Lung (tissue), 12 donors: ENCODE measurements around the gene RPS17. TPM values are rescaled to one million over a fixed set of nuclear protein-coding genes. Genes with fewer than 3 reads are reported as not detected.

Source experiments
- ATAC-seq: fragments of 200-7000 bp; cut with Tn5 transposase; one replicate; pipeline ENCODE4 v1.9.1; 2020; ENCODE audit warnings: moderate number of reproducible peaks; ENCODE audit not compliant: insufficient read depth, low FRiP score
- DNase-seq, 3 donors: peaks; one replicate each; pipeline ENCODE4 v3.0.0-alpha.2; 2013 to 2017
- H3K27ac ChIP-seq, 2 donors: one replicate each; pipeline ENCODE4 v1.5.1; 2013; ENCODE audit warnings: mild to moderate bottlenecking in 2 of 2, moderate library complexity in 2 of 2, control low read depth in 1 of 2, inconsistent platforms in 1 of 2, low read depth in 1 of 2, low read length in 1 of 2
- H3K27me3 ChIP-seq, 3 donors: one replicate each; pipeline ENCODE4 v1.5.1; 2013; ENCODE audit warnings: low read length in 2 of 3; ENCODE audit not compliant: control insufficient read depth in 3 of 3, insufficient read depth in 3 of 3
- H3K36me3 ChIP-seq, 4 donors: one replicate each; pipeline ENCODE4 v1.5.1; 2013; ENCODE audit warnings: low read length in 4 of 4, mild to moderate bottlenecking in 1 of 4, moderate library complexity in 1 of 4; ENCODE audit not compliant: control insufficient read depth in 4 of 4, insufficient read depth in 4 of 4
- H3K4me1 ChIP-seq, 5 donors: one replicate each; pipeline ENCODE4 v1.5.1; 2013; ENCODE audit warnings: low read length in 5 of 5, mild to moderate bottlenecking in 2 of 5, moderate library complexity in 1 of 5; ENCODE audit not compliant: control insufficient read depth in 5 of 5, insufficient read depth in 5 of 5
- H3K4me3 ChIP-seq: one replicate; pipeline ENCODE4 v1.5.1; 2013; ENCODE audit warnings: mild to moderate bottlenecking, control low read depth, moderate library complexity
- H3K9ac ChIP-seq, 2 donors: one replicate each; pipeline ENCODE4 v1.5.1; 2013; ENCODE audit warnings: low read length in 2 of 2, control low read depth in 1 of 2; ENCODE audit not compliant: insufficient read depth in 1 of 2
- H3K9me3 ChIP-seq, 4 donors: one replicate each; pipeline ENCODE4 v1.5.1; 2013; ENCODE audit warnings: low read length in 3 of 4, mild to moderate bottlenecking in 1 of 4, moderate library complexity in 1 of 4; ENCODE audit not compliant: control insufficient read depth in 4 of 4, insufficient read depth in 3 of 4
- WGBS, 2 donors: extraction: QIAGEN DNeasy Blood & Tissue Kit; methylation state at CpG; one replicate each; pipeline ENCODE4 v1.1.7; 2013; 5-methylcytosine and 5-hydroxymethylcytosine counted together
- polyA plus RNA-seq, 2 donors: library from polyadenylated mRNA; stranded (reverse); fragments of 200-250 nt; gene quantifications; one replicate each; pipeline ENCODE4 v1.2.1, GENCODE V29; 2013
- total RNA-seq, 2 donors: library from RNA; depleted of rRNA in 1 of 2; stranded (reverse); fragments of >200 nt in 1 of 2; gene quantifications; one replicate each; pipeline ENCODE4 v1.2.1, GENCODE V29; 2014 to 2021
- TF ChIP-seq, protein P1 (sequence below): IDR thresholded peaks from 2 replicates; pipeline ENCODE4 v1.5.1; 2012; ENCODE audit warnings: mild to moderate bottlenecking; ENCODE audit errors: control extremely low read depth, extremely low read depth
- donor health status: control.
- donor health status: control.
- donor health status: Bipolar disorder and iron deficiency.
- donor health status: healthy.
- donor health status: DM: yes; HTN: yes; CAD: no.

Gene RPS17
- total and polyA plus RNA-seq, 4 donors = 1,181 to 4,573 (median 2,417) TPM

DNA sequence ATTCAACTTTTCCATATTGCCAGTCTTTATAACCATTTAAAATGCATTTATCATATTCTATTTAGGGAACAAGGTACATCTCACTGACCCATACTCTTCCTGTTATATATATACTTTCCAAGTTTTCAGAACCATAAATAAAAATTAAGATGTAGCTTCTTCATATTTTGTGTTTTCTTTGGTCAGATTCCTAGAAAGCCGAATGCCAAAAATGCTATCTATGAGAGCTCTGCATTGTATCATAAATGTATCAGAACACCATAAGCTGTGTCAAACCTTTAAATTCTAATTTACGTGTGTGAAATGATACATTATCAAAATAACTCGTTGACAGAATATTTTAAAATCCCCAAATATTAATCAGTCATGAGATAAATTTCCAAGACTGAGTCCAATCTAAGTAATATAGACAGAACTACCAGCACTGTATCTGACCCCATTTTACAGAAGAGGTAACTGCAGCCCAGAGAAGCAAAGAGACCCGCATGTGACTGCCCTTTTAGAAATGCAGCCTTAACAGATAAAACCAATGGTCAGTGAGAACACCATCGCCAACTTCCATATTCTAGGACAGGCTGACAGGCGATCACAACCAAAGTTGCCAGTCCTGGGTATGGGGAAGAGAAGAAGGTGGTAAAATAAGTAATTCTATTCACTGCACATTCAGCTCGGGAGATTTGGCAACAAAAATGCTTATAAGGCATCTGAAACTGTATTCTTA is 16.2 kb upstream of the RPS17 start:
- DNase-seq = no peak
- ATAC-seq = no peak
- Histone ChIP-seq H3K4me3 (no peak overlapping the region), H3K4me1 (no peaks in the 10 kb centered on the region), H3K9me3 (no peaks in the 10 kb centered on the region), H3K36me3 (peaks cover 0 to 6% (median 2%) of the 10 kb centered on the region in 4 donors), H3K9ac (no peak overlapping the region), H3K27me3 (peaks cover 0 to 4% (median 0%) of the 10 kb centered on the region in 3 donors), H3K27ac (no peak overlapping the region)
- TF ChIP-seq, protein P1, sequence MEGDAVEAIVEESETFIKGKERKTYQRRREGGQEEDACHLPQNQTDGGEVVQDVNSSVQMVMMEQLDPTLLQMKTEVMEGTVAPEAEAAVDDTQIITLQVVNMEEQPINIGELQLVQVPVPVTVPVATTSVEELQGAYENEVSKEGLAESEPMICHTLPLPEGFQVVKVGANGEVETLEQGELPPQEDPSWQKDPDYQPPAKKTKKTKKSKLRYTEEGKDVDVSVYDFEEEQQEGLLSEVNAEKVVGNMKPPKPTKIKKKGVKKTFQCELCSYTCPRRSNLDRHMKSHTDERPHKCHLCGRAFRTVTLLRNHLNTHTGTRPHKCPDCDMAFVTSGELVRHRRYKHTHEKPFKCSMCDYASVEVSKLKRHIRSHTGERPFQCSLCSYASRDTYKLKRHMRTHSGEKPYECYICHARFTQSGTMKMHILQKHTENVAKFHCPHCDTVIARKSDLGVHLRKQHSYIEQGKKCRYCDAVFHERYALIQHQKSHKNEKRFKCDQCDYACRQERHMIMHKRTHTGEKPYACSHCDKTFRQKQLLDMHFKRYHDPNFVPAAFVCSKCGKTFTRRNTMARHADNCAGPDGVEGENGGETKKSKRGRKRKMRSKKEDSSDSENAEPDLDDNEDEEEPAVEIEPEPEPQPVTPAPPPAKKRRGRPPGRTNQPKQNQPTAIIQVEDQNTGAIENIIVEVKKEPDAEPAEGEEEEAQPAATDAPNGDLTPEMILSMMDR = no peak
- WGBS, 2 donors = 88 to 91% methylated on average over 7 of the region's 7 CpGs

DNA sequence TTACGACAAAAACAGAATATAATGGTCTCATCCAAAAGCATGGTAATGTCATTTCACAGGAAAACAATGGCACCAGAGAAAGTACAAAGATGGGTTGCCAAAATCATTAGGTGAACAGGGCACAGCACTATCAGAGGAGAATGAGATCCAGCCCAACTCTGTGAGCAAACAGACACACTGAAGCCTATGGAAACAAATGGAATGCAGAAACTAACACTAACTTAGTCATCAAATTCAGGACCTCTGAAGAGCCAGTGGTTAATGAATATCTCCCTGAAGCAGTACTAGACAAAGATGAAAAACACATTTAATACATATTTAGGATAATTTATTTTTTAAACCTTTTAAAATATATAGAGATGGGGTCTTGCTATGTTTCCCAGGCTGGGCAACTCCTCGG is 14.6 kb upstream of the RPS17 start:
- Histone ChIP-seq H3K9me3 (no peaks in the 10 kb centered on the region), H3K36me3 (peaks cover 0 to 6% (median 2%) of the 10 kb centered on the region in 4 donors), H3K4me1 (no peaks in the 10 kb centered on the region), H3K9ac (no peak overlapping the region), H3K27me3 (peaks cover 0 to 4% (median 0%) of the 10 kb centered on the region in 3 donors), H3K4me3 (no peak overlapping the region), H3K27ac (no peak overlapping the region)
- ATAC-seq (no peak), DNase-seq (no peak)
- TF ChIP-seq, protein P1 = no peak
- WGBS, 2 donors = 94 to 100% methylated on average over 2 of the region's 2 CpGs

DNA sequence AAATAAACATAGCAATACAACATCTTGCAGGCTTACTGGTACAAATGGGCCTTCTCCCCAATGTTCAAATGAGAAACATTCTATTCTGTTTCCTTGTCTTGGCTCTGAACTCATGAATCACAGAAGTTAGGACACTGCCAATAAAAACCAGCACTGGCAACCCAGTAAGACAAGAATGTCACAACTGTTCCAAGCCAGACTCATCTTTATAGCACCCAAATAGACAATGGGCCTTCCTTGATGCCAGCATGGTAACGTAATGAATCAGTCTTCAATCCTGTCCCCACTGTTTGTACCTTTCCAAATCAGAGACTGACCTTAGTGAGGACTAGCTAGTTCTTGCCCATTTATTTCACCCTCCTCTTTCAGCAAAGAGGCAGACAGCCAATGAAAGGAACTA is 14.1 kb upstream of the RPS17 start:
- Histone ChIP-seq H3K4me1 (no peaks in the 10 kb centered on the region), H3K27me3 (peaks cover 0 to 4% (median 0%) of the 10 kb centered on the region in 3 donors), H3K4me3 (no peak overlapping the region), H3K27ac (no peak overlapping the region), H3K9ac (no peak overlapping the region), H3K9me3 (no peaks in the 10 kb centered on the region), H3K36me3 (peaks cover 0 to 6% (median 2%) of the 10 kb centered on the region in 4 donors)
- TF ChIP-seq, protein P1 = no peak
- no peak for DNase-seq
- ATAC-seq = no peak
- 86 to 88% methylated on average over 1 of the region's 1 CpG for WGBS, 2 donors
